NCI-H748 (cell line): ENCODE measurements around the gene TOMM20L.
A peak's percentile ranks its signal among the peaks of the same experiment; 100 is the strongest.

Experiments used
- DNase-seq: peaks from one replicate; lab custom pipeline; 2025; ENCODE audit not compliant: unreplicated experiment; lab: John Stamatoyannopoulos, UW

The TOMM20L gene

DNA sequence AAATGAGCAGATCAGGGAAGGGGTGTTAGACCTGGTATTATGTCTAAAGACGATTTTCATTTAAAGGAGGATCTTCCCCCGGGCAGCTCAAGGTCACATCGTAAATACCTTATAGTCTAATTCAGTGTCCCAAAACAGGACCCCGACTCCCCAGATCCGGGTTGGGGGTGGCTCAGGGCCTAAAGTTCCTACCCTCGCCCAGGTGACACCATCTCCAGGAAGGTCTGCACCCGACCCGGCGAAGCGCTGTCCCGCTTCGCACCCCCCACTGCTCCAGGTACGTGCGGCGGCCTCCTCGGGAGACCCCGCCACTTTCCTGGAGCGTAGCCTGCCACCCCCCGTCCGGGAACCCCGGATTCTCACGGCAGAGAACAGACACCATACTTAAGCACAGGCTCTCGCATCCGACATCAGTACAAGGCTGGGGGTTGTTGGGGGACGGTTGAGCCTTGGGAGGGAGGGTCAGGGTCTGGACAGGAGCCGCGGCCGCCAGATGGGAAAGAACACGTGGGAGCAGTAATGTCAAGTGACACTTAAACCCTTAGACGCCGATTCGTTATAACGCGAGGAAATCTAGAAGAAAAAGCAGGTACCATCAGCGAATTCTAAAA lies 31.0 kb downstream of the TOMM20L start:
- DNase-seq = peak; percentile 71

DNA sequence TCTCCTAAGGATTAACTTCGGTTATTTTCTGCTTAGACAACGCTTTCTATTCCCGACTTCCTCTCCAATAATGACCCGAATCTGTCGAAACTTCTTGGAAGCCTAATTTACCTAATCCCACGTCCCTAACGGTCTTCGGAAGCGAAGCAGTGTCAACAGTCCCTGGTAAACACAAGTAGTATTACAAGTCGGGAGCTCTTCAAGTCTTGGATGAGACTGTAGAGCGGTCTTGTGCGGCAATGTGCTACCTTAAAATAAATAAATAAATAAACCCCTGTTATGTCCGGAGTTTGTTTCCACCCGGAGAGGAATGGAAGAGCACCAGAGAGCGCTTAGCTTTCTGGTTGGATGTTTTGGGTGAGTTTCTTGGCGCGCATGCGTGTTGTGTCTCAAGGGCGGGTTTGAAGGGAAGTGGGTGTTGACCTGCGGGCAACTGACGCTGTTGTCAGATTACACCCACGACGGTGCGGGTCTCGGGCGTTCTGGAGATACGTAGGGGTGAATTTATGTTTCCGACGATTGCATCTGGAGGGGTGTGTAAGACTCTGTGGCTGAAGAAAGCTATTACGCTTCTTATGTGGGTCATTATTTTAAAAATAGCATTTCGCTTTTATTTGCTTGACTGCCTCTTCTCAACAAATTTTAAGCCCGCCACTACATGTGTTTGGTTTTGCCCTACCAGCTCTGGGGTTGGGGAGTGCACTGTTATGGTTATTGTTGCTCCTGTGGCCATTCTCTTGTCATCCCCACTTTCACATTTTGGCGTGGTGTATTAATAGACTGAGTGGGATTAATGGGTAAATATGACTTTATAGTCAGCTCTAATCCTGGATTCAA lies 31.8 kb downstream of the TOMM20L start, which contains the start of the genes KIAA0586 and TIMM9:
Gene KIAA0586 (plus strand): TSS at position 439 of the 837 bp plus-strand sequence. CDS start 546 bp downstream, outside the sequence.
Gene TIMM9 (minus strand): TSS at position 251 of the 837 bp plus-strand sequence. CDS start 15,586 bp downstream, outside the sequence.
- peak; percentile 99 for DNase-seq

DNA sequence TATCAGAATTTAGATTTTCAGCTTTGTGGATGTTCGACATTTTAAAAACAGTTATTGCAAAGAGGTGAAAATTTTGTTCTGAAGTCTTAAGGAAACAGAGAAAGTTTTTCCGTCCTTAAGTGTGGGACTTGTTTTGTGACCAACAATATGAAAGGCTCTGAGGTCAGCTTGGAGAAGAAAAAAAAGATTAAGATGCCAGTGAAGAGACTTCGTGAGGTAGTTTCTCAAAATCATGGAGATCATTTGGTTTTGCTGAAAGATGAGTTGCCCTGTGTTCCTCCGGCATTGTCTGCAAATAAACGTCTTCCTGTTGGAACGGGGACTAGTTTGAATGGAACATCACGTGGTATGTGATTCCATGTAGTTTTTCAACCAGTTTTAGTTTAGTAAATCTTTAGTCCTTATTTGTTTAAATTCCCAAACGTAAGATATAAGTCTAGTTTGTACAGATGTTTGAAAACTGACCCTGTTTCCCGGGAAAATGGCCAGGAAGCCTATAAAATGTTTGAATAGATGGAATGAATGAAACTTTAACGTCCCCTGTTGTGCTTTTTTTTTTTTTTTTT lies 32.5 kb downstream of the TOMM20L start:
- peak; percentile 61 for DNase-seq

DNA sequence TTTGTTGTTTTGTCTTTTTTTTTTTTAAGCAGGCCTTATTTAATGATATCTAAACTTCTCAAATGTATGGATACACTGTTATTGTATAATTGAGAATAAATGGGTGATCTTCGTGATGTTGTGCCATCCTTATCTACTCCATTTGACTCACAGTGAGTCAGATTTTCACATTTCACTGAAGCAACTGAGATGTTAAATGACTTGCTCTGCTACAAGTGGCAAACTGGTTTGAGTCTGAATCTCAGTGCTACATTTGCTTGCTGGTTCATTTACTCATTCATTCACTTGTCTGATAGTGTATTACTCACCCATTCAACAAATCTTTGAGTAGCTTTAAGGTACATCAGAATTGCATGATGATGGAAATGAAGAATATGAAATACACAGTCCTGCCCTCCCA lies 34.4 kb downstream of the TOMM20L start:
- no peak for DNase-seq

DNA sequence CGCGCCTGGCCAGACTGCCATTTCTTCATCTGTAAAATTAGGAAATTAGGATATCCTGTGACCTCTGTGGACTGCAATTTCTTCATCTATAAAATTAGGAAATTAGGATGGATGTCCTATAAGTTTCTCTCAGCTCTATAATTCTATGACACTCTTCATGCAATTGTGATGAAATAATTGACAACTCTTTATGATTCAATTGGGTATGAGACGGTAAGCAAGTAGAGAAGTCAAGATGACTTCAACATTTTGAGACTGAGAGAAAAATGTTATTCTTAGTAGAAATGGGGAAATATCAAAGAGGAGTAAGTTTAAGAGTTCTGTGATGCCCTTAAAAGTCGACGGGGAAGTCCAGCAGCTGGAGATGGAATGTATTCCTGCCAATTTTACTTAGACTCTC lies 43.7 kb downstream of the TOMM20L start:
- no peak for DNase-seq

DNA sequence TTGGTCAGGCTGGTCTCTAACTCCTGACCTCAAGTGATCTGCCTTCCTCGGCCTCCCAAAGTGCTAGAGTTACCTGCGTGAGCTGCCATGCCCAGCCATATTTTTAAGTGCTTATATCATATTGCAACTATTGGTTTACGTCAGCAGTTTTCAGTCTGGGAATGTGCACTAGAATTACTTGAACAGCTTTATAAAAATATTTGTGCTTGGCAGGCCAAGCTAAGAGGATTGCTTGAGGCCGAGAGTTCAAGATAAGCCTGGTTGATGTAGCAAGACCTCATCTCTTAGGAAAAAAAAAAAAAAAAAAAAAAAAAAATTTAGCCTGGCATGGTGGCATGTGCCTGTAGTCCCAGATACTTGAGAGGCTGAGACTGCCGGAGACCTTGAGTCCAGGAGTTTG lies 48.9 kb downstream of the TOMM20L start:
- DNase-seq = no peak

DNA sequence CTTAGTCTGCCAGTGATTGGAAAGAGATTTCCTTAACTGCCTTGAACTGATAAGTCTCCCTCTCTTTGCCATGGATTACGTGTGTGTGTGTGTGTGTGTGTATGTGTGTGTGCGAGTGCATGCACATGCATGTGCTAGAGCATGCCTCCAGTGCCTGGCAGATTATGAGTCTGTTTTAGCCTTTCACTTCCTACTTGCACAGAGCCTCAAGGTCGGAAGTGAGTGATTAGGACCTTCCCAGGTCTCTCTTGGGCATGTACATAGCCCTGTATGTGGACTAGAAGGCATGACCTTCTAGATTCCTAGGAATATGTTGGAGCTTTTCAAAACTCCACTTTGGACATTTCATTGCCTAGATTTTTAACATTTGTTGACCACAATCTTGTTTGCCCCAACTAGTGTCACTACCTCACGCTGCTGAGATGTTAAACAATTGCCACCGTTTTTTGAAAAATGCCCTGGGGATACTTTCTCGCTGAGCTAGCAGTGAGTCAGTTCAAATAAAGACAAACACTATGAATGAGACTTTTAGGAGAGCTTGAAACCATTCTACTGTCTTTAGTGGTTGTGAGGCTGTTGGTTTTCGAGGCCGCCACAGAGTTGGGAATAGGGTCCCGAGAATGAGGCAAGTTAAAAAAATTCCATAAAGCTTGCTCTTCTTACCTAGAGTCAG lies 60.0 kb downstream of the TOMM20L start:
- DNase-seq = no peak
